Erythroblast (primary cell): ENCODE data around the gene SPINT1.

Experiments used
- GATA1 ChIP-seq: IDR thresholded peaks from 2 replicates; pipeline ENCODE4 v1.6.1; 2011; ENCODE audit warnings: low read depth, mild to moderate bottlenecking, control low read depth, low read length, moderate library complexity
- POLR2A ChIP-seq: IDR thresholded peaks from 2 replicates; pipeline ENCODE4 v1.6.1; 2011; ENCODE audit warnings: mild to moderate bottlenecking, low read length

DNA sequence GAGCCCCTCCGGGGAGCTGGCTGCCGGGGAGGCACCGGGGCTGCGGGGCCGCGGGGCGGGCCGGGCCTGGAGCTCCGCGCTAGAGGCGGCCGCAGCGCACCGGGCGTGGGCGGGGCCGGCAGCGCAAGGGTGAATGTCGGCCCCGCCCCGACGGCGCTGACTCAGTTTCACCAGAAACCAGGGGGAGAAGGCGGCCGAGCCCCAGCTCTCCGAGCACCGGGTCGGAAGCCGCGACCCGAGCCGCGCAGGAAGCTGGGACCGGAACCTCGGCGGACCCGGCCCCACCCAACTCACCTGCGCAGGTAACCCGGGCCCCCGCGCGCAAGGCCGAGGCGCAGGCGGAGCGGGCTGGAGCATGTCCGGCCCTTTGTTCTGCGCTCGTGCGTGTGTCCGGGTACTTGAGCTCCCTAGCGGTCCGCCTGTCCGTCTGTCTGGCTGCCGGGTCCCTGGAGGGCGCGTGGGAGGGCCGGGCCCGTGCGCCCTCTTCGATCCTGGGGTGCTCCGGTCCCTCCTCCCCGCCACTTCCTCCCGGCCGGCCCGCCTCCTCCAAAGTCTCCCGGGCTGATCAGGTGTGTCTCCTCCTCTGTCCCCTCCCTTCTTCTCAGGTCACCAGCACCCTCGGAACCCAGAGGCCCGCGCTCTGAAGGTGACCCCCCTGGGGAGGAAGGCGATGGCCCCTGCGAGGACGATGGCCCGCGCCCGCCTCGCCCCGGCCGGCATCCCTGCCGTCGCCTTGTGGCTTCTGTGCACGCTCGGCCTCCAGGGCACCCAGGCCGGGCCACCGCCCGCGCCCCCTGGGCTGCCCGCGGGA lies at the start of gene SPINT1:
- TF ChIP-seq POLR2A (no peak), GATA1 (no peak)
